Activated naive CD8-positive, alpha-beta T cell treated with anti-CD3 and anti-CD28 coated beads for 36 hours (primary cell): ENCODE results near the gene ANK2. TPM values are rescaled to one million over a fixed set of nuclear protein-coding genes. Genes with fewer than 3 reads are reported as not detected.

ENCODE experiments used
- DNase-seq: peaks from one replicate; pipeline ENCODE4 v3.0.0; 2021
- H3K27ac Mint-ChIP-seq: one replicate; pipeline ENCODE4 v1.8.0; 2022; ENCODE audit warnings: mild to moderate bottlenecking, moderate library complexity, mixed read lengths
- H3K27me3 Mint-ChIP-seq: one replicate; pipeline ENCODE4 v1.8.0; 2022; ENCODE audit warnings: mild to moderate bottlenecking, mixed read lengths
- H3K36me3 Mint-ChIP-seq: one replicate; pipeline ENCODE4 v1.8.0; 2021; ENCODE audit warnings: mild to moderate bottlenecking, mixed read lengths
- H3K4me1 Mint-ChIP-seq: one replicate; pipeline ENCODE4 v1.8.0; 2021; ENCODE audit warnings: mixed read lengths
- H3K4me3 Mint-ChIP-seq: one replicate; pipeline ENCODE4 v1.8.0; 2022; ENCODE audit warnings: mild to moderate bottlenecking, moderate library complexity, mixed read lengths
- H3K9me3 Mint-ChIP-seq: one replicate; pipeline ENCODE4 v1.8.0; 2022; ENCODE audit warnings: mixed read lengths
- total RNA-seq, 2 experiments: library from RNA; stranded (reverse); gene quantifications; one replicate each; pipeline ENCODE4 v1.2.3, GENCODE V29; 2021

The ANK2 gene
- total RNA-seq, 2 experiments from 2014 or later = 1.9 to 2.0 TPM

GRCh38 chr4:113101669-113102068, 52.2 kb downstream of the ANK2 start:
- DNase-seq = no peak
- peaks cover 12% of the 10 kb centered on the region for H3K27me3 Mint-ChIP-seq
- no peak overlapping the region for H3K4me3 Mint-ChIP-seq
- H3K9me3 Mint-ChIP-seq = no peaks in the 10 kb centered on the region
- H3K4me1 Mint-ChIP-seq = no peaks in the 10 kb centered on the region
- no peak overlapping the region for H3K27ac Mint-ChIP-seq
- H3K36me3 Mint-ChIP-seq = no peaks in the 10 kb centered on the region

GRCh38 chr4:113103556-113103955, 54.1 kb downstream of the ANK2 start:
- no peak overlapping the region for H3K4me3 Mint-ChIP-seq
- no peaks in the 10 kb centered on the region for H3K9me3 Mint-ChIP-seq
- no peak overlapping the region for H3K27ac Mint-ChIP-seq
- peaks cover 12% of the 10 kb centered on the region for H3K27me3 Mint-ChIP-seq
- DNase-seq = no peak
- H3K36me3 Mint-ChIP-seq = no peaks in the 10 kb centered on the region
- no peaks in the 10 kb centered on the region for H3K4me1 Mint-ChIP-seq

- no peak overlapping the region for H3K27ac Mint-ChIP-seq
- no peak overlapping the region for H3K4me3 Mint-ChIP-seq
- H3K36me3 Mint-ChIP-seq = no peaks in the 10 kb centered on the region
- H3K4me1 Mint-ChIP-seq = no peaks in the 10 kb centered on the region
- H3K27me3 Mint-ChIP-seq = peaks cover 12% of the 10 kb centered on the region
- H3K9me3 Mint-ChIP-seq = no peaks in the 10 kb centered on the region
- DNase-seq = no peak
Measured at GRCh38 chr4:113106108-113106507, 56.7 kb downstream of the ANK2 start.

GRCh38 chr4:113109106-113109718, 59.8 kb downstream of the ANK2 start:
- no peaks in the 10 kb centered on the region for H3K9me3 Mint-ChIP-seq
- H3K4me1 Mint-ChIP-seq = no peaks in the 10 kb centered on the region
- peaks cover 3% of the 10 kb centered on the region for H3K27me3 Mint-ChIP-seq
- H3K4me3 Mint-ChIP-seq = no peak overlapping the region
- DNase-seq = no peak
- H3K27ac Mint-ChIP-seq = no peak overlapping the region
- H3K36me3 Mint-ChIP-seq = no peaks in the 10 kb centered on the region

GRCh38 chr4:113112338-113112978, 63.0 kb downstream of the ANK2 start:
- DNase-seq = no peak
- Mint-ChIP-seq H3K27ac (no peak overlapping the region), H3K27me3 (no peaks in the 10 kb centered on the region), H3K36me3 (no peaks in the 10 kb centered on the region), H3K9me3 (no peaks in the 10 kb centered on the region), H3K4me1 (no peaks in the 10 kb centered on the region), H3K4me3 (no peak overlapping the region)

GRCh38 chr4:113113151-113113550, 63.7 kb downstream of the ANK2 start:
- Mint-ChIP-seq H3K27me3 (no peaks in the 10 kb centered on the region), H3K36me3 (no peaks in the 10 kb centered on the region), H3K9me3 (no peaks in the 10 kb centered on the region), H3K27ac (no peak overlapping the region), H3K4me1 (no peaks in the 10 kb centered on the region), H3K4me3 (no peak overlapping the region)
- no peak for DNase-seq

GRCh38 chr4:113114884-113115283, 65.4 kb downstream of the ANK2 start:
- H3K27me3 Mint-ChIP-seq = no peaks in the 10 kb centered on the region
- no peaks in the 10 kb centered on the region for H3K36me3 Mint-ChIP-seq
- no peak overlapping the region for H3K4me3 Mint-ChIP-seq
- H3K4me1 Mint-ChIP-seq = no peaks in the 10 kb centered on the region
- DNase-seq = no peak
- no peak overlapping the region for H3K27ac Mint-ChIP-seq
- no peaks in the 10 kb centered on the region for H3K9me3 Mint-ChIP-seq

GRCh38 chr4:113116414-113117357, 67.2 kb downstream of the ANK2 start:
- no peaks in the 10 kb centered on the region for H3K9me3 Mint-ChIP-seq
- no peaks in the 10 kb centered on the region for H3K36me3 Mint-ChIP-seq
- no peak for DNase-seq
- no peak overlapping the region for H3K4me3 Mint-ChIP-seq
- no peaks in the 10 kb centered on the region for H3K27me3 Mint-ChIP-seq
- H3K27ac Mint-ChIP-seq = no peak overlapping the region
- H3K4me1 Mint-ChIP-seq = no peaks in the 10 kb centered on the region

- Mint-ChIP-seq H3K36me3 (no peaks in the 10 kb centered on the region), H3K9me3 (no peaks in the 10 kb centered on the region), H3K4me1 (no peaks in the 10 kb centered on the region), H3K4me3 (no peak overlapping the region), H3K27me3 (no peaks in the 10 kb centered on the region), H3K27ac (no peak overlapping the region)
- no peak for DNase-seq
Measured at GRCh38 chr4:113117358-113117702, 67.9 kb downstream of the ANK2 start.

GRCh38 chr4:113122066-113122465, 72.6 kb downstream of the ANK2 start:
- no peak for DNase-seq
- Mint-ChIP-seq H3K27ac (no peak overlapping the region), H3K4me1 (no peaks in the 10 kb centered on the region), H3K4me3 (no peak overlapping the region), H3K27me3 (no peaks in the 10 kb centered on the region), H3K9me3 (no peaks in the 10 kb centered on the region), H3K36me3 (no peaks in the 10 kb centered on the region)

- Mint-ChIP-seq H3K36me3 (no peaks in the 10 kb centered on the region), H3K4me3 (no peak overlapping the region), H3K4me1 (no peaks in the 10 kb centered on the region), H3K27ac (no peak overlapping the region), H3K27me3 (peaks cover 4% of the 10 kb centered on the region), H3K9me3 (no peaks in the 10 kb centered on the region)
- no peak for DNase-seq
Measured at GRCh38 chr4:113125418-113125817, 76.0 kb downstream of the ANK2 start.

GRCh38 chr4:113131136-113131535, 81.7 kb downstream of the ANK2 start:
- Mint-ChIP-seq H3K27me3 (peaks cover 10% of the 10 kb centered on the region), H3K27ac (no peak overlapping the region), H3K4me1 (no peaks in the 10 kb centered on the region), H3K9me3 (no peaks in the 10 kb centered on the region), H3K4me3 (no peak overlapping the region), H3K36me3 (no peaks in the 10 kb centered on the region)
- DNase-seq = no peak

- Mint-ChIP-seq H3K27ac (no peak overlapping the region), H3K9me3 (no peaks in the 10 kb centered on the region), H3K4me1 (no peaks in the 10 kb centered on the region), H3K4me3 (no peak overlapping the region), H3K36me3 (no peaks in the 10 kb centered on the region), H3K27me3 (peaks cover 10% of the 10 kb centered on the region)
- no peak for DNase-seq
Measured at GRCh38 chr4:113131621-113132020, 82.2 kb downstream of the ANK2 start.

- Mint-ChIP-seq H3K36me3 (no peaks in the 10 kb centered on the region), H3K27me3 (peaks cover 7% of the 10 kb centered on the region), H3K27ac (no peak overlapping the region), H3K9me3 (no peaks in the 10 kb centered on the region), H3K4me1 (peaks cover under 1% of the 10 kb centered on the region), H3K4me3 (no peak overlapping the region)
- no peak for DNase-seq
Measured at GRCh38 chr4:113141901-113142346, 92.5 kb downstream of the ANK2 start.

- no peaks in the 10 kb centered on the region for H3K36me3 Mint-ChIP-seq
- no peak overlapping the region for H3K4me3 Mint-ChIP-seq
- peaks cover 2% of the 10 kb centered on the region for H3K4me1 Mint-ChIP-seq
- DNase-seq = no peak
- H3K9me3 Mint-ChIP-seq = no peaks in the 10 kb centered on the region
- H3K27ac Mint-ChIP-seq = no peak overlapping the region
- H3K27me3 Mint-ChIP-seq = peaks cover 7% of the 10 kb centered on the region
Measured at GRCh38 chr4:113142351-113142750, 92.9 kb downstream of the ANK2 start.
